ENCODE measurements around the gene NKD2. TPM values are rescaled to one million over a fixed set of nuclear protein-coding genes. Genes with fewer than 3 reads are reported as not detected.

Gene NKD2
- total RNA-seq, 1 donor from 2014 or later, result 65.1 TPM

DNA sequence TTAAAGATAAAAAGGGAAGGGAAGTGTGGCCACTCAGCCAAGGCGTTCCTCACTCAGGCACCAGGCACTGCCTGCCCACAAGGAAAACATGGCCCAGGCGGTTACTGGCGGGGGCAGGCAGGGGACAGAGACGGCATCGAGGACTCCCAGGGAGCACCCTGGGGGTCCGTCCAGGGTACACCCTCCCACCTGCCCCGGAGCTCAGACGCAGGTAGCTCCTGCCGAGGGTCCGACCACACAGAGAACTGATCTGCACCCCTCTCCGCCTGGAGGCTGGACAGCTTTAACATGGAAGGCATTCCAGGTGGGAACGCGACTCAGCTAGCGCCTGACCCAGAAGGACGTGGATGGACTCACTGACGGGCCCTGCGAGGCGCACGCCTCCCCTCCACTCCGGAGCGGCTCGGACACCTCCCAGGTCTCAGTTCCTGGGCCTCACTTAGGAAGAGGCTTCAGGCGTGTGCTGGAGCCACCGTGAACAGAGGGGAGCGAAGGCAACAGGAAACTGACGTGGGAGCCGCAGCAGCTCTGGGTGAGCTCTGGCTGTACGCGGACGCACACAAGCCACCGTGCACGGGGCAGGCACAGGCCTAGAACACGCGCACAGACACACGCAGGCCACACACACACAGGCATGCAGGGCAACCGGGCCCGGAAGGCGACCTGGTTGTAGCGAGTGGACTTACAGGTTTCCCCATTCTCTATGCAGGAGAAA is 47.5 kb downstream of the NKD2 start:
- H3K27me3 Mint-ChIP-seq (ENCODE audit: low read depth), result no peaks in the 10 kb centered on the region
- peak overlapping the region; percentile 80 for H3K27ac Mint-ChIP-seq
- no peak overlapping the region for H3K4me3 Mint-ChIP-seq
- no peaks in the 10 kb centered on the region for H3K9me3 Mint-ChIP-seq
- no peaks in the 10 kb centered on the region for H3K4me1 Mint-ChIP-seq
- DNase-seq (ENCODE audit: low spot score in 2 of 2, unreplicated experiment in 2 of 2), result no peak
- TF ChIP-seq, protein P1, sequence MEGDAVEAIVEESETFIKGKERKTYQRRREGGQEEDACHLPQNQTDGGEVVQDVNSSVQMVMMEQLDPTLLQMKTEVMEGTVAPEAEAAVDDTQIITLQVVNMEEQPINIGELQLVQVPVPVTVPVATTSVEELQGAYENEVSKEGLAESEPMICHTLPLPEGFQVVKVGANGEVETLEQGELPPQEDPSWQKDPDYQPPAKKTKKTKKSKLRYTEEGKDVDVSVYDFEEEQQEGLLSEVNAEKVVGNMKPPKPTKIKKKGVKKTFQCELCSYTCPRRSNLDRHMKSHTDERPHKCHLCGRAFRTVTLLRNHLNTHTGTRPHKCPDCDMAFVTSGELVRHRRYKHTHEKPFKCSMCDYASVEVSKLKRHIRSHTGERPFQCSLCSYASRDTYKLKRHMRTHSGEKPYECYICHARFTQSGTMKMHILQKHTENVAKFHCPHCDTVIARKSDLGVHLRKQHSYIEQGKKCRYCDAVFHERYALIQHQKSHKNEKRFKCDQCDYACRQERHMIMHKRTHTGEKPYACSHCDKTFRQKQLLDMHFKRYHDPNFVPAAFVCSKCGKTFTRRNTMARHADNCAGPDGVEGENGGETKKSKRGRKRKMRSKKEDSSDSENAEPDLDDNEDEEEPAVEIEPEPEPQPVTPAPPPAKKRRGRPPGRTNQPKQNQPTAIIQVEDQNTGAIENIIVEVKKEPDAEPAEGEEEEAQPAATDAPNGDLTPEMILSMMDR (IDR thresholded peaks at IDR 0.05; ENCODE audit: unreplicated experiment), result no peak
- H3K36me3 Mint-ChIP-seq, result peaks cover 2% of the 10 kb centered on the region

- Mint-ChIP-seq H3K27ac (no peak overlapping the region), H3K4me1 (no peaks in the 10 kb centered on the region), H3K9me3 (no peaks in the 10 kb centered on the region), H3K4me3 (no peak overlapping the region), H3K27me3 (ENCODE audit: low read depth) (no peaks in the 10 kb centered on the region), H3K36me3 (peaks cover 2% of the 10 kb centered on the region)
- TF ChIP-seq, protein P1 (IDR thresholded peaks at IDR 0.05; ENCODE audit: unreplicated experiment), result no peak
- no peak for DNase-seq (ENCODE audit: low spot score in 2 of 2, unreplicated experiment in 2 of 2)
Observed at GRCh38 chr5:1056611-1057484, 48.2 kb downstream of the NKD2 start.

- H3K36me3 Mint-ChIP-seq, result peaks cover 4% of the 10 kb centered on the region
- H3K9me3 Mint-ChIP-seq, result no peaks in the 10 kb centered on the region
- no peak overlapping the region for H3K4me3 Mint-ChIP-seq
- H3K27ac Mint-ChIP-seq, result no peak overlapping the region
- DNase-seq (ENCODE audit: low spot score in 2 of 2, unreplicated experiment in 2 of 2), result no peak
- TF ChIP-seq, protein P1 (IDR thresholded peaks at IDR 0.05; ENCODE audit: unreplicated experiment), result no peak
- no peaks in the 10 kb centered on the region for H3K4me1 Mint-ChIP-seq
- H3K27me3 Mint-ChIP-seq (ENCODE audit: low read depth), result no peaks in the 10 kb centered on the region
Observed at GRCh38 chr5:1057485-1058082, 49.0 kb downstream of the NKD2 start.

GRCh38 chr5:1058083-1058945 is 49.7 kb downstream of the NKD2 start:
- no peaks in the 10 kb centered on the region for H3K27me3 Mint-ChIP-seq (ENCODE audit: low read depth)
- no peak overlapping the region for H3K4me3 Mint-ChIP-seq
- H3K27ac Mint-ChIP-seq, result no peak overlapping the region
- TF ChIP-seq, protein P1 (IDR thresholded peaks at IDR 0.05; ENCODE audit: unreplicated experiment), result no peak
- no peaks in the 10 kb centered on the region for H3K9me3 Mint-ChIP-seq
- no peak for DNase-seq (ENCODE audit: low spot score in 2 of 2, unreplicated experiment in 2 of 2)
- no peaks in the 10 kb centered on the region for H3K4me1 Mint-ChIP-seq
- peaks cover 4% of the 10 kb centered on the region for H3K36me3 Mint-ChIP-seq
